ENCODE measurements around the gene DTD2.
A peak's percentile ranks its signal among the peaks of the same experiment; 100 is the strongest.
"Not testable (repeated sequence)": the region's sequence is repeated elsewhere in the genome, so short reads cannot be mapped to it uniquely, and the experiment has no call there.

DTD2 gene

GRCh38 chr14:31477248-31477647, 19.9 kb upstream of the DTD2 start:
- Histone ChIP-seq H3K36me3 (ENCODE audit: control insufficient read depth in 1 of 2, insufficient read depth in 2 of 2, low read length in 2 of 2) (no peaks in the 10 kb centered on the region), H3K27ac (ENCODE audit: low read depth, low read length) (no peak overlapping the region), H3K9me3 (ENCODE audit: control insufficient read depth in 1 of 2, low read length in 2 of 2) (no peaks in the 10 kb centered on the region), H3K4me1 (ENCODE audit: control insufficient read depth in 1 of 2, insufficient read depth in 2 of 2, low read length in 2 of 2) (no peaks in the 10 kb centered on the region), H3K27me3 (ENCODE audit: control insufficient read depth in 1 of 2, insufficient read depth in 2 of 2, low read length in 2 of 2) (no peaks in the 10 kb centered on the region), H3K4me3 (ENCODE audit: low read depth in 1 of 2, low read length in 2 of 2) (no peak overlapping the region), H3K9ac (ENCODE audit: low read depth in 1 of 2, low read length in 2 of 2) (no peak overlapping the region)

GRCh38 chr14:31476131-31476866, 19.0 kb upstream of the DTD2 start:
- no peaks in the 10 kb centered on the region for H3K4me1 ChIP-seq (ENCODE audit: control insufficient read depth in 1 of 2, insufficient read depth in 2 of 2, low read length in 2 of 2)
- no peaks in the 10 kb centered on the region for H3K36me3 ChIP-seq (ENCODE audit: control insufficient read depth in 1 of 2, insufficient read depth in 2 of 2, low read length in 2 of 2)
- H3K27me3 ChIP-seq (ENCODE audit: control insufficient read depth in 1 of 2, insufficient read depth in 2 of 2, low read length in 2 of 2), result no peaks in the 10 kb centered on the region
- no peak overlapping the region for H3K4me3 ChIP-seq (ENCODE audit: low read depth in 1 of 2, low read length in 2 of 2)
- no peaks in the 10 kb centered on the region for H3K9me3 ChIP-seq (ENCODE audit: control insufficient read depth in 1 of 2, low read length in 2 of 2)
- no peak overlapping the region for H3K9ac ChIP-seq (ENCODE audit: low read depth in 1 of 2, low read length in 2 of 2)
- H3K27ac ChIP-seq (ENCODE audit: low read depth, low read length), result no peak overlapping the region

- Histone ChIP-seq H3K9ac (ENCODE audit: low read depth in 1 of 2, low read length in 2 of 2) (no peak overlapping the region), H3K27ac (ENCODE audit: low read depth, low read length) (no peak overlapping the region), H3K4me3 (ENCODE audit: low read depth in 1 of 2, low read length in 2 of 2) (no peak overlapping the region), H3K27me3 (ENCODE audit: control insufficient read depth in 1 of 2, insufficient read depth in 2 of 2, low read length in 2 of 2) (no peaks in the 10 kb centered on the region), H3K9me3 (ENCODE audit: control insufficient read depth in 1 of 2, low read length in 2 of 2) (no peaks in the 10 kb centered on the region), H3K4me1 (ENCODE audit: control insufficient read depth in 1 of 2, insufficient read depth in 2 of 2, low read length in 2 of 2) (no peaks in the 10 kb centered on the region), H3K36me3 (ENCODE audit: control insufficient read depth in 1 of 2, insufficient read depth in 2 of 2, low read length in 2 of 2) (no peaks in the 10 kb centered on the region)
Measured at GRCh38 chr14:31466554-31466953, 9.2 kb upstream of the DTD2 start.

- no peaks in the 10 kb centered on the region for H3K9me3 ChIP-seq (ENCODE audit: control insufficient read depth in 1 of 2, low read length in 2 of 2)
- H3K36me3 ChIP-seq (ENCODE audit: control insufficient read depth in 1 of 2, insufficient read depth in 2 of 2, low read length in 2 of 2), result no peaks in the 10 kb centered on the region
- H3K27ac ChIP-seq (ENCODE audit: low read depth, low read length), result no peak overlapping the region
- H3K4me1 ChIP-seq (ENCODE audit: control insufficient read depth in 1 of 2, insufficient read depth in 2 of 2, low read length in 2 of 2), result no peaks in the 10 kb centered on the region
- no peak overlapping the region for H3K4me3 ChIP-seq (ENCODE audit: low read depth in 1 of 2, low read length in 2 of 2)
- no peak overlapping the region for H3K9ac ChIP-seq (ENCODE audit: low read depth in 1 of 2, low read length in 2 of 2)
- H3K27me3 ChIP-seq (ENCODE audit: control insufficient read depth in 1 of 2, insufficient read depth in 2 of 2, low read length in 2 of 2), result no peaks in the 10 kb centered on the region
Measured at GRCh38 chr14:31465111-31465510, 7.8 kb upstream of the DTD2 start.

- H3K9ac ChIP-seq (ENCODE audit: low read depth in 1 of 2, low read length in 2 of 2); H3K27ac ChIP-seq (ENCODE audit: low read depth, low read length); H3K4me1 ChIP-seq (ENCODE audit: control insufficient read depth in 1 of 2, insufficient read depth in 2 of 2, low read length in 2 of 2); H3K27me3 ChIP-seq (ENCODE audit: control insufficient read depth in 1 of 2, insufficient read depth in 2 of 2, low read length in 2 of 2); H3K4me3 ChIP-seq (ENCODE audit: low read depth in 1 of 2, low read length in 2 of 2); H3K36me3 ChIP-seq (ENCODE audit: control insufficient read depth in 1 of 2, insufficient read depth in 2 of 2, low read length in 2 of 2); H3K9me3 ChIP-seq (ENCODE audit: control insufficient read depth in 1 of 2, low read length in 2 of 2): not testable (repeated sequence)
Measured at GRCh38 chr14:31462450-31462849, 5.1 kb upstream of the DTD2 start.

GRCh38 chr14:31461545-31461944, 4.2 kb upstream of the DTD2 start:
- Histone ChIP-seq H3K9me3 (ENCODE audit: control insufficient read depth in 1 of 2, low read length in 2 of 2) (no peaks in the 10 kb centered on the region), H3K4me3 (ENCODE audit: low read depth in 1 of 2, low read length in 2 of 2) (no peak overlapping the region), H3K36me3 (ENCODE audit: control insufficient read depth in 1 of 2, insufficient read depth in 2 of 2, low read length in 2 of 2) (no peaks in the 10 kb centered on the region), H3K27ac (ENCODE audit: low read depth, low read length) (no peak overlapping the region), H3K4me1 (ENCODE audit: control insufficient read depth in 1 of 2, insufficient read depth in 2 of 2, low read length in 2 of 2) (peaks cover 0 to 10% of the 10 kb centered on the region in 2 donors), H3K9ac (ENCODE audit: low read depth in 1 of 2, low read length in 2 of 2) (no peak overlapping the region), H3K27me3 (ENCODE audit: control insufficient read depth in 1 of 2, insufficient read depth in 2 of 2, low read length in 2 of 2) (no peaks in the 10 kb centered on the region)

- no peak overlapping the region for H3K27ac ChIP-seq (ENCODE audit: low read depth, low read length)
- H3K27me3 ChIP-seq (ENCODE audit: control insufficient read depth in 1 of 2, insufficient read depth in 2 of 2, low read length in 2 of 2), result no peaks in the 10 kb centered on the region
- peak overlapping the region; percentile 27 to 71 for H3K9ac ChIP-seq (ENCODE audit: low read depth in 1 of 2, low read length in 2 of 2)
- H3K4me1 ChIP-seq (ENCODE audit: control insufficient read depth in 1 of 2, insufficient read depth in 2 of 2, low read length in 2 of 2), result peaks cover 0 to 10% of the 10 kb centered on the region in 2 donors
- H3K36me3 ChIP-seq (ENCODE audit: control insufficient read depth in 1 of 2, insufficient read depth in 2 of 2, low read length in 2 of 2), result no peaks in the 10 kb centered on the region
- H3K9me3 ChIP-seq (ENCODE audit: control insufficient read depth in 1 of 2, low read length in 2 of 2), result no peaks in the 10 kb centered on the region
- H3K4me3 ChIP-seq (ENCODE audit: low read depth in 1 of 2, low read length in 2 of 2), result peak overlapping the region; percentile 92 to 94
Measured at GRCh38 chr14:31457665-31458659, 656 bp upstream of the DTD2 start.

- no peaks in the 10 kb centered on the region for H3K27me3 ChIP-seq (ENCODE audit: control insufficient read depth in 1 of 2, insufficient read depth in 2 of 2, low read length in 2 of 2)
- H3K4me3 ChIP-seq (ENCODE audit: low read depth in 1 of 2, low read length in 2 of 2), result no peak overlapping the region
- H3K36me3 ChIP-seq (ENCODE audit: control insufficient read depth in 1 of 2, insufficient read depth in 2 of 2, low read length in 2 of 2), result peaks cover 6 to 17% of the 10 kb centered on the region in 2 donors
- no peaks in the 10 kb centered on the region for H3K4me1 ChIP-seq (ENCODE audit: control insufficient read depth in 1 of 2, insufficient read depth in 2 of 2, low read length in 2 of 2)
- no peak overlapping the region for H3K9ac ChIP-seq (ENCODE audit: low read depth in 1 of 2, low read length in 2 of 2)
- no peaks in the 10 kb centered on the region for H3K9me3 ChIP-seq (ENCODE audit: control insufficient read depth in 1 of 2, low read length in 2 of 2)
- H3K27ac ChIP-seq (ENCODE audit: low read depth, low read length), result no peak overlapping the region
Measured at GRCh38 chr14:31449971-31450610, 7.2 kb downstream of the DTD2 start.

GRCh38 chr14:31449136-31449535, 8.2 kb downstream of the DTD2 start:
- H3K27me3 ChIP-seq (ENCODE audit: control insufficient read depth in 1 of 2, insufficient read depth in 2 of 2, low read length in 2 of 2), result no peaks in the 10 kb centered on the region
- H3K9me3 ChIP-seq (ENCODE audit: control insufficient read depth in 1 of 2, low read length in 2 of 2), result no peaks in the 10 kb centered on the region
- peaks cover 6 to 17% of the 10 kb centered on the region in 2 donors for H3K36me3 ChIP-seq (ENCODE audit: control insufficient read depth in 1 of 2, insufficient read depth in 2 of 2, low read length in 2 of 2)
- no peak overlapping the region for H3K9ac ChIP-seq (ENCODE audit: low read depth in 1 of 2, low read length in 2 of 2)
- H3K27ac ChIP-seq (ENCODE audit: low read depth, low read length), result no peak overlapping the region
- no peak overlapping the region for H3K4me3 ChIP-seq (ENCODE audit: low read depth in 1 of 2, low read length in 2 of 2)
- H3K4me1 ChIP-seq (ENCODE audit: control insufficient read depth in 1 of 2, insufficient read depth in 2 of 2, low read length in 2 of 2), result no peaks in the 10 kb centered on the region

GRCh38 chr14:31445703-31446102, 11.6 kb downstream of the DTD2 start:
- no peak overlapping the region for H3K27ac ChIP-seq (ENCODE audit: low read depth, low read length)
- peaks cover 0 to 10% of the 10 kb centered on the region in 2 donors for H3K36me3 ChIP-seq (ENCODE audit: control insufficient read depth in 1 of 2, insufficient read depth in 2 of 2, low read length in 2 of 2)
- H3K27me3 ChIP-seq (ENCODE audit: control insufficient read depth in 1 of 2, insufficient read depth in 2 of 2, low read length in 2 of 2), result no peaks in the 10 kb centered on the region
- no peaks in the 10 kb centered on the region for H3K9me3 ChIP-seq (ENCODE audit: control insufficient read depth in 1 of 2, low read length in 2 of 2)
- H3K4me3 ChIP-seq (ENCODE audit: low read depth in 1 of 2, low read length in 2 of 2), result no peak overlapping the region
- H3K9ac ChIP-seq (ENCODE audit: low read depth in 1 of 2, low read length in 2 of 2), result no peak overlapping the region
- H3K4me1 ChIP-seq (ENCODE audit: control insufficient read depth in 1 of 2, insufficient read depth in 2 of 2, low read length in 2 of 2), result no peaks in the 10 kb centered on the region

Data from duodenal mucosa (tissue), 2 donors.